Activated T-helper 17 cell treated with anti-CD3 and anti-CD28 coated beads, Interleukin-2, amount 50 U/mL, for 72 hours (primary cell): Measurements from ENCODE around the gene GALNT6. TPM values are rescaled to one million over a fixed set of nuclear protein-coding genes. Genes with fewer than 3 reads are reported as not detected.
"Not testable (repeated sequence)": the region's sequence is repeated elsewhere in the genome, so short reads cannot be mapped to it uniquely, and the experiment has no call there.

Source experiments
- ATAC-seq: fragments of 150-1000 bp; cut with Tn5 transposase; replicated peaks from 2 replicates; pipeline ENCODE4 v1.10.0; 2021; ENCODE audit warnings: mild to moderate bottlenecking, moderate library complexity
- H3K27ac Mint-ChIP-seq: one replicate; pipeline ENCODE4 v1.8.0; 2022; ENCODE audit warnings: mixed read lengths
- H3K27me3 Mint-ChIP-seq: one replicate; pipeline ENCODE4 v1.8.0; 2022; ENCODE audit warnings: mixed read lengths
- H3K36me3 Mint-ChIP-seq: one replicate; pipeline ENCODE4 v1.8.0; 2022; ENCODE audit warnings: low read depth, mild to moderate bottlenecking, mixed read lengths
- H3K4me1 Mint-ChIP-seq: one replicate; pipeline ENCODE4 v1.8.0; 2022; ENCODE audit warnings: mixed read lengths
- H3K4me3 Mint-ChIP-seq: one replicate; pipeline ENCODE4 v1.8.0; 2022; ENCODE audit warnings: mild to moderate bottlenecking, mixed read lengths
- H3K9me3 Mint-ChIP-seq: one replicate; pipeline ENCODE4 v1.8.0; 2022; ENCODE audit warnings: mixed read lengths
- total RNA-seq, 2 donors: library from RNA; stranded (reverse); gene quantifications; one replicate each; pipeline ENCODE4 v1.2.3, GENCODE V29; 2022

The GALNT6 gene
- total RNA-seq, 2 donors from 2014 or later: 6.2 to 7.2 TPM

DNA sequence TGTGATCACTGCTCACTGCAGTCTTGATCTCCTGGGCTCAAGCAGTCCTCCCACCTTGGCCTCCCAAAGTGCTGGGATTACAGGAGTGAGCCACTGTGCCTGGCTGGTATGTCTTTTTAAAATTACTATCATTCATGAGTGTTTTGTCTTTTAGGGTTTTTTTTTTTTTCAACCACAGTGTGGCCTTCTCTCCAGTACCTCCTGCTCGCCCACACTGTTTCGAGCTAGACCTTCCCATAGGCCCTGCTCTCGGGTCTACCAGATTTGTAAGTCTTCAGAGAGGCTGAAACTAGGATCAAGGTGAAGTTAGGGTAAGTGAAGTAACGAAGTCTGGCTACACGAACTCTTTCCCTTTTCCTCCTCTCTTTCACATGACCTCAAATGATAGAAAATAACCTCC lies 68.8 kb downstream of the GALNT6 start:
- H3K27me3 Mint-ChIP-seq: no peaks in the 10 kb centered on the region
- H3K4me3 Mint-ChIP-seq: peak overlapping the region; percentile 93
- peak overlapping the region; percentile 94 for H3K27ac Mint-ChIP-seq
- H3K9me3 Mint-ChIP-seq: no peaks in the 10 kb centered on the region
- peaks cover 39% of the 10 kb centered on the region for H3K36me3 Mint-ChIP-seq
- peaks cover 65% of the 10 kb centered on the region for H3K4me1 Mint-ChIP-seq
- peak; percentile 68 for ATAC-seq

GRCh38 chr12:51321882-51322281 lies 69.3 kb downstream of the GALNT6 start:
- Mint-ChIP-seq H3K27me3 (no peaks in the 10 kb centered on the region), H3K36me3 (peaks cover 45% of the 10 kb centered on the region), H3K27ac (peak overlapping the region; percentile 94), H3K4me1 (peaks cover 61% of the 10 kb centered on the region), H3K4me3 (peak overlapping the region; percentile 93), H3K9me3 (no peaks in the 10 kb centered on the region)
- ATAC-seq: no peak

DNA sequence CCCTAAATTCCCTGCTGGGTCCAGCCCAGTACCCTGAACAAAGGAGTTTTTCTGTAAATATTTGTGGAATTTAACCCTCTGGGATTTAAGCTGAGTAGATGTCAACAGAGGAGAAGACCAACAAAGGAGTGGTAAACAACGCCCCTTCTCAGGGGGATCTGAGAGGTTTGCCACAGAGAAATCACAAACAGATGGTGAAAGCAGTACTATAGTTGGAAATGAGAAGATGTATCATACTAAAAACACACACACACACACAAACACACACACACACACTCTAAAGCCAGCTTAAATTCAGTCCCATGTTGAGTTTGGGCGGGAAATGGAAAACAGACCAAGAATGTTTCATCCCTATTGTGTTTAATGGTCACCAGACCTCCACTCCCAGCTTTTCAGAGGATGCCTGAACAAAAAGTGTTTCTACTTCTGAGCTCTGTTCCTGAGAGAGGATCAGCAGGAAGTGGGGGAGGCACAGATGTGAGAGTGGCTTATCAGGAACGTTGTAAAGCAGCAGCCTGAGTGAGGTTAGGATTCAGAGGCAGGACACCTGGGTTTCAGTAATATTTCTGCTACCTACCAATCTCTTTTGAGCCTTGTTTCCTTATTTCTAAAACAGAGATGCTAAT lies 70.4 kb downstream of the GALNT6 start:
- ATAC-seq: no peak
- Mint-ChIP-seq H3K27me3 (no peaks in the 10 kb centered on the region), H3K4me1 (peaks cover 60% of the 10 kb centered on the region), H3K9me3 (no peaks in the 10 kb centered on the region), H3K27ac (peak overlapping the region; percentile 94), H3K36me3 (peaks cover 52% of the 10 kb centered on the region), H3K4me3 (peak overlapping the region; percentile 93)

GRCh38 chr12:51320311-51320694 lies 70.9 kb downstream of the GALNT6 start:
- ATAC-seq: no peak
- H3K4me3 Mint-ChIP-seq: peak overlapping the region; percentile 93
- H3K27ac Mint-ChIP-seq: peak overlapping the region; percentile 94
- H3K36me3 Mint-ChIP-seq: peaks cover 52% of the 10 kb centered on the region
- H3K9me3 Mint-ChIP-seq: no peaks in the 10 kb centered on the region
- H3K27me3 Mint-ChIP-seq: no peaks in the 10 kb centered on the region
- H3K4me1 Mint-ChIP-seq: peaks cover 62% of the 10 kb centered on the region

- H3K36me3 Mint-ChIP-seq: peaks cover 52% of the 10 kb centered on the region
- H3K27me3 Mint-ChIP-seq: no peaks in the 10 kb centered on the region
- peak overlapping the region; percentile 93 for H3K4me3 Mint-ChIP-seq
- H3K4me1 Mint-ChIP-seq: peaks cover 57% of the 10 kb centered on the region
- H3K27ac Mint-ChIP-seq: peak overlapping the region; percentile 94
- no peaks in the 10 kb centered on the region for H3K9me3 Mint-ChIP-seq
- peak; percentile 25 for ATAC-seq
Measured at GRCh38 chr12:51318846-51319599, 72.2 kb downstream of the GALNT6 start.

GRCh38 chr12:51318057-51318806 lies 73.0 kb downstream of the GALNT6 start:
- peak overlapping the region; percentile 93 for H3K4me3 Mint-ChIP-seq
- peak; percentile 36 for ATAC-seq
- H3K36me3 Mint-ChIP-seq: peaks cover 56% of the 10 kb centered on the region
- H3K27me3 Mint-ChIP-seq, H3K9me3 Mint-ChIP-seq: not testable (repeated sequence)
- peak overlapping the region; percentile 94 for H3K27ac Mint-ChIP-seq
- peaks cover 57% of the 10 kb centered on the region for H3K4me1 Mint-ChIP-seq

GRCh38 chr12:51311389-51311788 lies 79.8 kb downstream of the GALNT6 start:
- Mint-ChIP-seq H3K4me3 (no peak overlapping the region), H3K27ac (peak overlapping the region; percentile 46), H3K27me3 (no peaks in the 10 kb centered on the region), H3K36me3 (peaks cover 72% of the 10 kb centered on the region), H3K4me1 (peaks cover 17% of the 10 kb centered on the region), H3K9me3 (no peaks in the 10 kb centered on the region)
- ATAC-seq: no peak

DNA sequence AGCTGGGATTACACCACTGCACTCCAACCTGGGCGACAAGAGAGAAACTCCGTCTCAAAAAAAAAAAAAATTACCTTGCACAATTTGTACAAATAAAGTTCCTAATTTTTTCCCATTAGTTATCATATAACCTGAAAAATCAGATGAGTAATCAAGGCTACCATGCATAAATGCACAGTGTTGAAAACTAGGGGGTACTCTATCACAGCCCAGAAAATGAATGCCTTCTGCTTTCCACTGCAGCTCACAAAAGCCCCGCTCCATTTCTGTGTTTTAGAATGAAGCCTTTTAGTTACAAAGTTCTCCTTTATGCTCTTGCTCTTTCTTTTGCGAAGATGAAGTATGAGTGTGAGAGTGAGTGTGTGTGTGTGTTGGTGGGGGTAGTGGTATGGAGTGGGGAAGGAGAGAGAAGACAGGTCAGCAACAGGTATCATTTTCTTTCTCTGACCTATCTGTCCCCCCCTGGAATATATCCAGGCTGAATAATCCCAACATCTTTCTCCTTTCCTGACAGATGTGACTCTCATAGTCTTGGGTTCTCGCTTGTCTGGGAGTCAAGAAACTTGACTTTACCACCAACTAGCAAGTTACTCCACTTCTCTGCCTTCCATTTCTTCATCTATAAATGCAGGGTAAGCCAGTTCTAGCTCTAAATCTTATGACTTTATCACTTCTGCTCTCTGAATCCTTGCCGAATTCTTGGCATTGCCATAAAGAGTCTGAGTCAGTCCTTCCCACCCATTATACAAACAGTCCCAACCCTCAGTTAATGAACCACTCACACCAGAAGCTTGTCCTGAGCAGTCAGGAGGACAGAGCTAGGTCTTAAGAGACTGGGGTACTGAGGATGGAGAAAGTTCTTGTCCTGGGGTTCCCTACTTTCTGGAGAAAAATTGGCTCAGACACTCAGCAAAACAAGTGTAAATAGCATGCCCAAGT lies 83.3 kb downstream of the GALNT6 start:
- Mint-ChIP-seq H3K36me3 (peaks cover 85% of the 10 kb centered on the region), H3K4me3 (no peak overlapping the region), H3K27me3 (no peaks in the 10 kb centered on the region), H3K27ac (peak overlapping the region; percentile 39), H3K9me3 (no peaks in the 10 kb centered on the region), H3K4me1 (peaks cover 10% of the 10 kb centered on the region)
- no peak for ATAC-seq

DNA sequence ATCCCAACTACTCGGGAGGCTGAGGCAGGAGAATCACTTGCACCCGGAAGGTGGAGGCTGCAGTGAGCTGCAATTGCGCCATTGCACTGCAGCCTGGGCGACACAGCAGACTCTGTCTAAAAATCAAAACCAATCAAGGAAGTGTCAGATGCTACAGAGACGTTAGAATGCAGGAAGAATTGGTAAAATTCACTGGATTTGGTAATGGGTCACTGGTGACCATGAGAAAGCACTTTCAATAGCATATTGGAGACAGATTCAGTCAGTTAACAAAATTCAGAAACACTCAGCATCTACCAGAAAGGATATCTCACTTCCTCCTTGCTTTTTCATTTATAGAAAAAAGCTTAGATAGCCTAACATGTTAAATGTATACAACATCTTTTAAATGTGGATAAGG lies 84.7 kb downstream of the GALNT6 start:
- no peak for ATAC-seq
- no peak overlapping the region for H3K27ac Mint-ChIP-seq
- no peak overlapping the region for H3K4me3 Mint-ChIP-seq
- H3K36me3 Mint-ChIP-seq: peaks cover 85% of the 10 kb centered on the region
- peaks cover 15% of the 10 kb centered on the region for H3K4me1 Mint-ChIP-seq
- H3K27me3 Mint-ChIP-seq: no peaks in the 10 kb centered on the region
- no peaks in the 10 kb centered on the region for H3K9me3 Mint-ChIP-seq

Other genes with a start within 250 kb of the GALNT6 start
- gene TFCP2, start 218.3 kb downstream of the GALNT6 start, total RNA-seq: 10 to 100 TPM; 30.4 to 30.7 TPM
- 10 to 100 TPM in 1 of 2 donors, 1 to 10 TPM in 1; 6.9 to 25.2 TPM for gene POU6F1, start 173.3 kb downstream of the GALNT6 start, total RNA-seq
- 100 to 1,000 TPM; 110 to 124 TPM for gene DAZAP2, start 152.6 kb downstream of the GALNT6 start, total RNA-seq
- under 1 TPM; 0.13 to 0.50 TPM for gene SMAGP, start 121.0 kb downstream of the GALNT6 start, total RNA-seq
- gene BIN2, start 67.2 kb downstream of the GALNT6 start, total RNA-seq: 10 to 100 TPM; 45.8 to 78.8 TPM
- not detected for gene CELA1, start 44.7 kb downstream of the GALNT6 start, total RNA-seq
- 1 to 10 TPM; 2.2 to 8.0 TPM for gene SLC4A8, start 33.4 kb upstream of the GALNT6 start, total RNA-seq
- gene SCN8A, start 199.8 kb upstream of the GALNT6 start, total RNA-seq: 1 to 10 TPM in 1 of 2 donors, under 1 TPM in 1; 0.73 to 1.2 TPM